ENCODE measurements around the gene AIRE. TPM values are rescaled to one million over a fixed set of nuclear protein-coding genes. Genes with fewer than 3 reads are reported as not detected.

The AIRE gene
- total RNA-seq, 1 experiment from 2014 or later: 0.17 TPM

DNA sequence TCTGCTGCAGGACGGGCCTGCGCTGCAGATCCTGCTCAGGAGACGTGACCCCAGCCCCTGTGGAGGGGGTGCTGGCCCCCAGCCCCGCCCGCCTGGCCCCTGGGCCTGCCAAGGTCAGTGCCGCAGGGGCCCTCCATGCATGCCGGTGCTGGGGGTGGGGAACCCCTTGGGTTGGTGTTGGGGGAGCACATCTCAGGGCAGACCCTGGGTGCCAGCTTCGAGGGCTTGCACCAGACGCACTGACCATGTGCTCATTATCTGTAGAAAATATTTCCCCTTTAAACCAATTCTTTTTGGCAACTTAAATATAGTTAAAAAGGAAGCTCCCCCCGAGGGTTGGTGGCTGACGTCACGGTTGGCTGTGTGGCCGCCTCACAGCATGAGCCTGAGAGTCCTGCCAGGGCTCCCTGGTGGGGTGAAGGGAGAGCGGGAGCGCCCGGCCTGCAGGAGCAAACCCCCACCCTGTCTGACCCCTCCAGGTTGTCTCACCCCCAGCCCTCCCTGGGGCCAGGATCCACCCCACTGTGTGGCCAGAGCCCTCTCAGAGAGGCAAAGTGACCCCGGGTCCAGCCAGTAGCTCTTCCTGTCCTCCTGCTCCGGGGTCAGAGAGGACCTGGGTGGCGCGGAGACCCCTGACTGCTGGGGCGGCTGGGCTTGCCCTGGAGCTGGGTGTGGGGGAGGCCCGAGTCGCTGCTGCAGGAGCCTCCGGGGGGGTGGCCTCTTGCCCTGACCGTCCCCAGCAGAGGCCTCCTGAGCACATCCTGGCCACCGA lies 8.9 kb downstream of the AIRE start:
- H2BK15ac ChIP-seq (ENCODE audit: low read depth, low read length): no peak overlapping the region
- no peak overlapping the region for H2AFZ ChIP-seq (ENCODE audit: low read length)
- H3K27ac ChIP-seq (ENCODE audit: insufficient read length, low read depth, low read length): no peak overlapping the region
- no peaks in the 10 kb centered on the region for H3K79me1 ChIP-seq (ENCODE audit: insufficient read depth, low read depth, low read length, poor library complexity, severe bottlenecking)
- no peak overlapping the region for H2BK20ac ChIP-seq (ENCODE audit: low read depth, low read length, poor library complexity, severe bottlenecking)
- TF ChIP-seq, protein P1, sequence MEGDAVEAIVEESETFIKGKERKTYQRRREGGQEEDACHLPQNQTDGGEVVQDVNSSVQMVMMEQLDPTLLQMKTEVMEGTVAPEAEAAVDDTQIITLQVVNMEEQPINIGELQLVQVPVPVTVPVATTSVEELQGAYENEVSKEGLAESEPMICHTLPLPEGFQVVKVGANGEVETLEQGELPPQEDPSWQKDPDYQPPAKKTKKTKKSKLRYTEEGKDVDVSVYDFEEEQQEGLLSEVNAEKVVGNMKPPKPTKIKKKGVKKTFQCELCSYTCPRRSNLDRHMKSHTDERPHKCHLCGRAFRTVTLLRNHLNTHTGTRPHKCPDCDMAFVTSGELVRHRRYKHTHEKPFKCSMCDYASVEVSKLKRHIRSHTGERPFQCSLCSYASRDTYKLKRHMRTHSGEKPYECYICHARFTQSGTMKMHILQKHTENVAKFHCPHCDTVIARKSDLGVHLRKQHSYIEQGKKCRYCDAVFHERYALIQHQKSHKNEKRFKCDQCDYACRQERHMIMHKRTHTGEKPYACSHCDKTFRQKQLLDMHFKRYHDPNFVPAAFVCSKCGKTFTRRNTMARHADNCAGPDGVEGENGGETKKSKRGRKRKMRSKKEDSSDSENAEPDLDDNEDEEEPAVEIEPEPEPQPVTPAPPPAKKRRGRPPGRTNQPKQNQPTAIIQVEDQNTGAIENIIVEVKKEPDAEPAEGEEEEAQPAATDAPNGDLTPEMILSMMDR (conservative IDR thresholded peaks at IDR 0.05): no peak
- no peaks in the 10 kb centered on the region for H3K23me2 ChIP-seq (ENCODE audit: insufficient read length, low read depth, low read length, poor library complexity, severe bottlenecking)
- Mint-ChIP-seq H3K36me3 (ENCODE audit: insufficient read depth in 1 of 3, low read depth in 3 of 3) (no peaks in the 10 kb centered on the region), H3K4me1 (peaks cover 4 to 10% of the 10 kb centered on the region in 2 experiments), H3K4me3 (no peak overlapping the region), H3K9me3 (no peaks in the 10 kb centered on the region), H3K27me3 (ENCODE audit: low read depth) (peaks cover 11% of the 10 kb centered on the region), H3K27ac (no peak overlapping the region)
- no peaks in the 10 kb centered on the region for H3K79me2 ChIP-seq (ENCODE audit: insufficient read depth, low read length)
- no peak overlapping the region for H3K23ac ChIP-seq (ENCODE audit: insufficient read length, low read depth, low read length)
- H2AK5ac ChIP-seq (ENCODE audit: insufficient read length, low read length): no peak overlapping the region
- no peaks in the 10 kb centered on the region for H4K20me1 ChIP-seq (ENCODE audit: control insufficient read depth, insufficient read depth, insufficient read length)
- no peaks in the 10 kb centered on the region for H3K27me3 ChIP-seq (ENCODE audit: insufficient read depth, low read length)
- no peaks in the 10 kb centered on the region for H3K9me3 ChIP-seq (ENCODE audit: control insufficient read depth, low read depth, low read length)
- no CpG with 5 or more reads among the region's 26 CpGs for WGBS (ENCODE audit: extremely low coverage, insufficient read length, low lambda C conversion rate)
- no peak for DNase-seq
- no peak overlapping the region for H2BK120ac ChIP-seq (ENCODE audit: low read depth, low read length, poor library complexity, severe bottlenecking)
- no peak overlapping the region for H3K9ac ChIP-seq (ENCODE audit: extremely low read depth, insufficient read length, low read length)
- H2BK5ac ChIP-seq (ENCODE audit: insufficient read length, low read length): no peak overlapping the region
- no peak overlapping the region for H4K5ac ChIP-seq (ENCODE audit: insufficient read length, low read depth, low read length)
- no peak overlapping the region for H4K8ac ChIP-seq (replicated peaks; ENCODE audit: insufficient read length, low read depth, low read length)
- H3K14ac ChIP-seq (ENCODE audit: insufficient read depth, low read length): no peak overlapping the region
- no peak overlapping the region for H3K4ac ChIP-seq (ENCODE audit: low read depth, low read length)
- no peak overlapping the region for H3K18ac ChIP-seq (ENCODE audit: insufficient read length, low read depth, low read length)
- no peak overlapping the region for H2BK12ac ChIP-seq (ENCODE audit: insufficient read length, low read depth, low read length)
- H3K56ac ChIP-seq (ENCODE audit: insufficient read length, low read depth, low read length): no peak overlapping the region
- no peak overlapping the region for H4K91ac ChIP-seq (ENCODE audit: insufficient read length, low read depth, low read length)
- H3T11ph ChIP-seq (ENCODE audit: low read length): no peak overlapping the region
- H3K4me1 ChIP-seq (ENCODE audit: insufficient read depth, low read length): no peaks in the 10 kb centered on the region; the same call in 1 of the 2 replicates
- H3K4me2 ChIP-seq (ENCODE audit: insufficient read depth, insufficient read length, low read length): no peak overlapping the region
